IMR-90 (cell line): ENCODE results near the gene TMC8.

Source experiments
- CTCF ChIP-seq: conservative IDR thresholded peaks from 2 replicates; pipeline ENCODE4 v1.5.1; 2012; ENCODE audit warnings: mild to moderate bottlenecking, low read depth, low read length, improper control_type of control experiment
- POLR2A ChIP-seq: IDR thresholded peaks from 2 replicates; pipeline ENCODE4 v1.6.1; 2012; ENCODE audit warnings: mild to moderate bottlenecking, low read depth, low read length
- SMC3 ChIP-seq: fragments of 150-350 bp; IDR thresholded peaks from 2 replicates; pipeline ENCODE4 v1.6.1; 2016; ENCODE audit warnings: low read depth, mild to moderate bottlenecking, antibody characterized with exemption, low read length, moderate library complexity

GRCh38 chr17:78105551-78105950, 25.0 kb upstream of the TMC8 start:
- TF ChIP-seq CTCF (no peak), SMC3 (no peak), POLR2A (no peak)
